ENCODE data around the gene RPL39. TPM values are rescaled to one million over a fixed set of nuclear protein-coding genes. Genes with fewer than 3 reads are reported as not detected.
A peak's percentile ranks its signal among the peaks of the same experiment; 100 is the strongest.

The RPL39 gene
- total RNA-seq, 1 experiment from 2014 or later: 2,054 TPM

GRCh38 chrX:119757646-119757978 is 33.8 kb downstream of the RPL39 start:
- H4K20me1 ChIP-seq (ENCODE audit: control insufficient read depth, insufficient read depth, insufficient read length): no peaks in the 10 kb centered on the region
- WGBS (ENCODE audit: extremely low coverage, insufficient read length, low lambda C conversion rate): no CpG with 5 or more reads among the region's 12 CpGs
- peaks cover 59 to 70% of the 10 kb centered on the region in 2 experiments for H3K9me3 Mint-ChIP-seq

More at GRCh38 chrX:119757646-119757978, 33.8 kb downstream of the RPL39 start:
- H2BK20ac ChIP-seq (ENCODE audit: low read depth, low read length, poor library complexity, severe bottlenecking): no peak overlapping the region
- H2AK5ac ChIP-seq (ENCODE audit: insufficient read length, low read length): no peak overlapping the region
- no peak overlapping the region for H2BK5ac ChIP-seq (ENCODE audit: insufficient read length, low read length)
- no peak overlapping the region for H4K5ac ChIP-seq (ENCODE audit: insufficient read length, low read depth, low read length)
- Mint-ChIP-seq H3K4me1 (peaks cover 26 to 27% of the 10 kb centered on the region in 2 experiments), H3K27ac (peak overlapping the region; percentile 82 to 98 (median 92); a peak in 6 of 7 replicates), H3K27me3 (ENCODE audit: low read depth) (peaks cover 29% of the 10 kb centered on the region), H3K36me3 (ENCODE audit: insufficient read depth in 1 of 3, low read depth in 3 of 3) (no peaks in the 10 kb centered on the region; a peak in 3 of 7 replicates), H3K4me3 (peak overlapping the region; percentile 77 to 89)
- H3T11ph ChIP-seq (ENCODE audit: low read length): no peak overlapping the region
- H2AFZ ChIP-seq (ENCODE audit: low read length): no peak overlapping the region
- H3K79me2 ChIP-seq (ENCODE audit: insufficient read depth, low read length): no peaks in the 10 kb centered on the region
- H3K79me1 ChIP-seq (ENCODE audit: insufficient read depth, low read depth, low read length, poor library complexity, severe bottlenecking): no peaks in the 10 kb centered on the region
- no peaks in the 10 kb centered on the region; the same call in 1 of the 2 replicates for H3K27me3 ChIP-seq (ENCODE audit: insufficient read depth, low read length)
- peak overlapping the region; percentile 48 for H3K4me2 ChIP-seq (ENCODE audit: insufficient read depth, insufficient read length, low read length)
- H3K4me1 ChIP-seq (ENCODE audit: insufficient read depth, low read length): peaks cover 4% of the 10 kb centered on the region; the same call in 1 of the 2 replicates
- no peak overlapping the region for H3K27ac ChIP-seq (ENCODE audit: insufficient read length, low read depth, low read length)
- no peak overlapping the region for H2BK12ac ChIP-seq (ENCODE audit: insufficient read length, low read depth, low read length)
- no peak overlapping the region for H4K8ac ChIP-seq (replicated peaks; ENCODE audit: insufficient read length, low read depth, low read length)
- no peak overlapping the region for H2BK120ac ChIP-seq (ENCODE audit: low read depth, low read length, poor library complexity, severe bottlenecking)
- H4K91ac ChIP-seq (ENCODE audit: insufficient read length, low read depth, low read length): no peak overlapping the region
- H3K4ac ChIP-seq (ENCODE audit: low read depth, low read length): no peak overlapping the region
- DNase-seq: no peak
- no peak overlapping the region for H3K14ac ChIP-seq (ENCODE audit: insufficient read depth, low read length)
- no peak overlapping the region for H2BK15ac ChIP-seq (ENCODE audit: low read depth, low read length)
- no peak overlapping the region for H3K56ac ChIP-seq (ENCODE audit: insufficient read length, low read depth, low read length)
- H3K9ac ChIP-seq (ENCODE audit: extremely low read depth, insufficient read length, low read length): no peak overlapping the region
- H3K18ac ChIP-seq (ENCODE audit: insufficient read length, low read depth, low read length): no peak overlapping the region
- peaks cover 2% of the 10 kb centered on the region for H3K23me2 ChIP-seq (ENCODE audit: insufficient read length, low read depth, low read length, poor library complexity, severe bottlenecking)
- H3K9me3 ChIP-seq (ENCODE audit: control insufficient read depth, low read depth, low read length): peaks cover 21% of the 10 kb centered on the region
- H3K23ac ChIP-seq (ENCODE audit: insufficient read length, low read depth, low read length): no peak overlapping the region
- no peak for TF ChIP-seq CTCF (conservative IDR thresholded peaks at IDR 0.05)

Data from H9 (cell line).